Measurements from ENCODE around the gene PHF19. TPM values are rescaled to one million over a fixed set of nuclear protein-coding genes. Genes with fewer than 3 reads are reported as not detected.

PHF19 gene
- total and polyA plus RNA-seq, 4 donors: 25.9 to 66.7 (median 51.2) TPM

GRCh38 chr9:120888626-120889025 lies 11.6 kb upstream of the PHF19 start:
- DNase-seq (no peak), ATAC-seq (ENCODE audit: low FRiP score) (no peak)
- Histone ChIP-seq H3K4me3 (ENCODE audit: low read length in 2 of 2) (no peak overlapping the region), H3K27me3 (ENCODE audit: control insufficient read depth in 1 of 2, insufficient read depth in 2 of 2, low read length in 1 of 2) (no peaks in the 10 kb centered on the region), H3K9me3 (ENCODE audit: control insufficient read depth, low read length) (no peaks in the 10 kb centered on the region), H3K4me1 (ENCODE audit: control insufficient read depth in 1 of 2, insufficient read depth in 2 of 2, low read length in 2 of 2) (peaks cover 0 to 2% of the 10 kb centered on the region in 2 donors), H3K36me3 (ENCODE audit: control insufficient read depth in 1 of 2, insufficient read depth in 2 of 2, low read length in 1 of 2) (no peaks in the 10 kb centered on the region), H3K27ac (ENCODE audit: low read depth in 1 of 2, low read length in 2 of 2) (no peak overlapping the region)
- intact Hi-C loops (cut with DNase I): no loop called here

GRCh38 chr9:120886490-120886967 lies 9.5 kb upstream of the PHF19 start:
- Histone ChIP-seq H3K4me1 (ENCODE audit: control insufficient read depth in 1 of 2, insufficient read depth in 2 of 2, low read length in 2 of 2) (no peaks in the 10 kb centered on the region), H3K36me3 (ENCODE audit: control insufficient read depth in 1 of 2, insufficient read depth in 2 of 2, low read length in 1 of 2) (no peaks in the 10 kb centered on the region), H3K9me3 (ENCODE audit: control insufficient read depth, low read length) (no peaks in the 10 kb centered on the region), H3K27me3 (ENCODE audit: control insufficient read depth in 1 of 2, insufficient read depth in 2 of 2, low read length in 1 of 2) (no peaks in the 10 kb centered on the region), H3K27ac (ENCODE audit: low read depth in 1 of 2, low read length in 2 of 2) (no peak overlapping the region), H3K4me3 (ENCODE audit: low read length in 2 of 2) (no peak overlapping the region)
- peak; percentile 58 for ATAC-seq (ENCODE audit: low FRiP score)
- 67 to 68% methylated on average over 8 of the region's 8 CpGs for whole genome bisulfite sequencing, 2 donors
- peak in 1 of 2 donors; percentile 69 for DNase-seq
- intact Hi-C loops (cut with DNase I): no loop called here

GRCh38 chr9:120885958-120886357 lies 9.0 kb upstream of the PHF19 start:
- H3K9me3 ChIP-seq (ENCODE audit: control insufficient read depth, low read length): no peaks in the 10 kb centered on the region
- no peaks in the 10 kb centered on the region for H3K27me3 ChIP-seq (ENCODE audit: control insufficient read depth in 1 of 2, insufficient read depth in 2 of 2, low read length in 1 of 2)
- no peak overlapping the region for H3K4me3 ChIP-seq (ENCODE audit: low read length in 2 of 2)
- ATAC-seq (ENCODE audit: low FRiP score) (no peak), DNase-seq (no peak)
- no peaks in the 10 kb centered on the region for H3K4me1 ChIP-seq (ENCODE audit: control insufficient read depth in 1 of 2, insufficient read depth in 2 of 2, low read length in 2 of 2)
- no peak overlapping the region for H3K27ac ChIP-seq (ENCODE audit: low read depth in 1 of 2, low read length in 2 of 2)
- no peaks in the 10 kb centered on the region for H3K36me3 ChIP-seq (ENCODE audit: control insufficient read depth in 1 of 2, insufficient read depth in 2 of 2, low read length in 1 of 2)
- intact Hi-C loops (cut with DNase I): no loop called here
- WGBS, 2 donors: 72 to 77% methylated on average over 5 of the region's 5 CpGs

- H3K36me3 ChIP-seq (ENCODE audit: control insufficient read depth in 1 of 2, insufficient read depth in 2 of 2, low read length in 1 of 2): no peaks in the 10 kb centered on the region
- DNase-seq (no peak), ATAC-seq (ENCODE audit: low FRiP score) (no peak)
- H3K27me3 ChIP-seq (ENCODE audit: control insufficient read depth in 1 of 2, insufficient read depth in 2 of 2, low read length in 1 of 2): no peaks in the 10 kb centered on the region
- H3K4me3 ChIP-seq (ENCODE audit: low read length in 2 of 2): no peak overlapping the region
- H3K27ac ChIP-seq (ENCODE audit: low read depth in 1 of 2, low read length in 2 of 2): no peak overlapping the region
- 28 to 46% methylated on average over 3 of the region's 3 CpGs for WGBS, 2 donors
- no peaks in the 10 kb centered on the region for H3K4me1 ChIP-seq (ENCODE audit: control insufficient read depth in 1 of 2, insufficient read depth in 2 of 2, low read length in 2 of 2)
- H3K9me3 ChIP-seq (ENCODE audit: control insufficient read depth, low read length): no peaks in the 10 kb centered on the region
- intact Hi-C loops (cut with DNase I): no loop called here
Measured at GRCh38 chr9:120885457-120885856, 8.5 kb upstream of the PHF19 start.

- H3K9me3 ChIP-seq (ENCODE audit: control insufficient read depth, low read length): no peaks in the 10 kb centered on the region
- 86 to 91% methylated on average over 3 of the region's 3 CpGs for WGBS, 2 donors
- H3K4me1 ChIP-seq (ENCODE audit: control insufficient read depth in 1 of 2, insufficient read depth in 2 of 2, low read length in 2 of 2): no peaks in the 10 kb centered on the region
- H3K27me3 ChIP-seq (ENCODE audit: control insufficient read depth in 1 of 2, insufficient read depth in 2 of 2, low read length in 1 of 2): no peaks in the 10 kb centered on the region
- H3K27ac ChIP-seq (ENCODE audit: low read depth in 1 of 2, low read length in 2 of 2): no peak overlapping the region
- no peak for ATAC-seq (ENCODE audit: low FRiP score)
- no peak for DNase-seq
- H3K36me3 ChIP-seq (ENCODE audit: control insufficient read depth in 1 of 2, insufficient read depth in 2 of 2, low read length in 1 of 2): no peaks in the 10 kb centered on the region
- no peak overlapping the region for H3K4me3 ChIP-seq (ENCODE audit: low read length in 2 of 2)
- intact Hi-C loops (cut with DNase I): no loop called here
Measured at GRCh38 chr9:120883608-120883996, 6.6 kb upstream of the PHF19 start.

- Histone ChIP-seq H3K9me3 (ENCODE audit: control insufficient read depth, low read length) (no peaks in the 10 kb centered on the region), H3K4me3 (ENCODE audit: low read length in 2 of 2) (no peak overlapping the region), H3K27me3 (ENCODE audit: control insufficient read depth in 1 of 2, insufficient read depth in 2 of 2, low read length in 1 of 2) (no peaks in the 10 kb centered on the region), H3K36me3 (ENCODE audit: control insufficient read depth in 1 of 2, insufficient read depth in 2 of 2, low read length in 1 of 2) (no peaks in the 10 kb centered on the region), H3K27ac (ENCODE audit: low read depth in 1 of 2, low read length in 2 of 2) (no peak overlapping the region), H3K4me1 (ENCODE audit: control insufficient read depth in 1 of 2, insufficient read depth in 2 of 2, low read length in 2 of 2) (no peaks in the 10 kb centered on the region)
- 89 to 90% methylated on average over 10 of the region's 10 CpGs for WGBS, 2 donors
- intact Hi-C loops (cut with DNase I): no loop called here
- ATAC-seq (ENCODE audit: low FRiP score): no peak
- DNase-seq: no peak
Measured at GRCh38 chr9:120882935-120883607, 6.1 kb upstream of the PHF19 start.

GRCh38 chr9:120879446-120879845 lies 2.5 kb upstream of the PHF19 start:
- H3K27ac ChIP-seq (ENCODE audit: low read depth in 1 of 2, low read length in 2 of 2): no peak overlapping the region
- intact Hi-C loops (cut with DNase I): loop anchor here in 1 of 2 donors (5.0 kb wide), 1 partner anchor 58 kb away; no protein-coding TSS in a partner anchor
- H3K4me3 ChIP-seq (ENCODE audit: low read length in 2 of 2): no peak overlapping the region
- no peaks in the 10 kb centered on the region for H3K27me3 ChIP-seq (ENCODE audit: control insufficient read depth in 1 of 2, insufficient read depth in 2 of 2, low read length in 1 of 2)
- ATAC-seq (ENCODE audit: low FRiP score) (no peak), DNase-seq (no peak)
- no peaks in the 10 kb centered on the region for H3K36me3 ChIP-seq (ENCODE audit: control insufficient read depth in 1 of 2, insufficient read depth in 2 of 2, low read length in 1 of 2)
- no peaks in the 10 kb centered on the region for H3K9me3 ChIP-seq (ENCODE audit: control insufficient read depth, low read length)
- H3K4me1 ChIP-seq (ENCODE audit: control insufficient read depth in 1 of 2, insufficient read depth in 2 of 2, low read length in 2 of 2): no peaks in the 10 kb centered on the region
- WGBS, 2 donors: 84 to 86% methylated on average over 6 of the region's 6 CpGs

- no peak for ATAC-seq (ENCODE audit: low FRiP score)
- intact Hi-C loops (cut with DNase I): loop anchor here in 1 of 2 donors (5.0 kb wide), 1 partner anchor 59 kb away; no protein-coding TSS in a partner anchor
- DNase-seq: no peak
Measured at GRCh38 chr9:120878188-120879130, 1.5 kb upstream of the PHF19 start.

More at GRCh38 chr9:120878188-120879130, 1.5 kb upstream of the PHF19 start:
- Histone ChIP-seq H3K4me1 (ENCODE audit: control insufficient read depth in 1 of 2, insufficient read depth in 2 of 2, low read length in 2 of 2) (no peaks in the 10 kb centered on the region), H3K9me3 (ENCODE audit: control insufficient read depth, low read length) (no peaks in the 10 kb centered on the region), H3K4me3 (ENCODE audit: low read length in 2 of 2) (no peak overlapping the region), H3K36me3 (ENCODE audit: control insufficient read depth in 1 of 2, insufficient read depth in 2 of 2, low read length in 1 of 2) (peaks cover 0 to 3% of the 10 kb centered on the region in 2 donors), H3K27me3 (ENCODE audit: control insufficient read depth in 1 of 2, insufficient read depth in 2 of 2, low read length in 1 of 2) (no peaks in the 10 kb centered on the region), H3K27ac (ENCODE audit: low read depth in 1 of 2, low read length in 2 of 2) (no peak overlapping the region)
- WGBS, 2 donors: 77 to 80% methylated on average over 8 of the region's 8 CpGs
